Gastrocnemius medialis (tissue), 4 donors: ENCODE measurements around the gene MYO16. TPM values are rescaled to one million over a fixed set of nuclear protein-coding genes. Genes with fewer than 3 reads are reported as not detected.

ENCODE experiments used
- ATAC-seq, 2 donors: fragments of 150-250 bp; one replicate each; pipeline ENCODE4 v1.9.1; 2016
- DNase-seq, 2 donors: peaks; one replicate each; pipeline ENCODE4 v3.0.0-alpha.2; 2019
- H3K27ac ChIP-seq, 4 donors: fragments of 200-600 bp; sonication (generic); 1 replicate in 1 of 4; 2 replicates in 3 of 4; pipeline ENCODE4 v1.5.1; 2016 to 2018; ENCODE audit warnings: mild to moderate bottlenecking in 2 of 4, moderate library complexity in 1 of 4
- H3K27me3 ChIP-seq, 3 donors: fragments of 200-600 bp; sonication (generic) in 2 of 3; 1 replicate in 1 of 3; 2 replicates in 2 of 3; pipeline versions ENCODE4 v1.5.1 to v1.6.0; 2016 to 2019; ENCODE audit warnings: mild to moderate bottlenecking in 1 of 3, moderate library complexity in 1 of 3
- H3K36me3 ChIP-seq, 2 donors: fragments of 200-600 bp; sonication (generic) in 1 of 2; one replicate each; pipeline ENCODE4 v1.5.1; 2017 to 2018
- H3K4me1 ChIP-seq, 2 donors: fragments of 200-600 bp; sonication (generic) in 1 of 2; one replicate each; pipeline ENCODE4 v1.5.1; 2016 to 2017; ENCODE audit warnings: mild to moderate bottlenecking in 2 of 2
- H3K4me3 ChIP-seq, 4 donors: fragments of 200-600 bp; sonication (generic) in 3 of 4; 1 replicate in 1 of 4; 2 replicates in 3 of 4; pipeline ENCODE4 v1.5.1; 2016 to 2019; ENCODE audit warnings: mild to moderate bottlenecking in 2 of 4
- H3K9me3 ChIP-seq, 3 donors: fragments of 200-600 bp; sonication (generic) in 2 of 3; 1 replicate in 1 of 3; 2 replicates in 2 of 3; pipeline ENCODE4 v1.5.1; 2016 to 2019
- POLR2A ChIP-seq, 2 donors: fragments of 450-650 bp; IDR thresholded peaks; one replicate each; pipeline ENCODE4 v1.6.1; 2017; ENCODE audit warnings: antibody characterized with exemption in 2 of 2, mild to moderate bottlenecking in 2 of 2, moderate library complexity in 2 of 2
- in situ Hi-C, 4 donors: fragments of 200-750 bp; cut with MboI; loops; one replicate each; pipeline versions ENCODE4 v1.15.0 to v1.8.0; 2017; ENCODE audit warnings: low sequenced_read_pairs in 4 of 4
- intact Hi-C: fragments of 100-400 bp; cut with DNase I; formaldehyde crosslinking; loops from one replicate; pipeline ENCODE4 v1.15.1; 2023; ENCODE audit warnings: low total_unique reads
- total RNA-seq, 4 donors: library from RNA; depleted of rRNA; stranded (reverse); fragments of >200 nt; gene quantifications; one replicate each; pipeline versions ENCODE4 v1.1.0 to v1.2.3, GENCODE V29; 2016
- TF ChIP-seq, protein P1 (sequence below), 5 experiments: fragments of 450-650 bp in 3 of 5; fragments of 200-600 bp in 2 of 5; sonication (generic) in 2 of 5; IDR thresholded peaks in 4 of 5; conservative IDR thresholded peaks in 1 of 5; 1 replicate in 4 of 5; 2 replicates in 1 of 5; pipeline ENCODE4 v1.5.1; 2016 to 2019; ENCODE audit warnings: antibody characterized with exemption in 5 of 5, mild to moderate bottlenecking in 3 of 5, moderate library complexity in 3 of 5

The MYO16 gene
- total RNA-seq, 4 donors from 2014 or later, result 0.02 TPM; not detected in 3

DNA sequence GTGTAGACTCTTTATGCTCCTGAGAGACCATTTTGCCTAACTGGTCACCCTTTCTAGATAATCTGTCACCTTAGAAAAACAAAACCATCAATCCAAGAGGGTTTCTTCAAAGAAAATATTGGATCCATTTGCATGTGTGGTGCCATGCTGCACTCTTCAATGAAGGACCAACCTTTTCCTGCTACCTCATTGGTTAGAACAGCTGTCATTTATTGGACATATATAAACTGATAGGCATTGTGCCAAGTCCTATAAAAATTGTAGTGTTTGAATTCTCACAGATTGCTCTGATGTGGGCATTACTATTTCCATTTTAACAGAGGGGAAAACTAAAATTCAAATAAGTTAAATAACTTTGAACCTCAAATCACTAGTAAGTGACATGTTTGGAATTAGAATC lies 333.2 kb downstream of the MYO16 start:
- no peak overlapping the region for H3K27ac ChIP-seq
- no peaks in the 10 kb centered on the region for H3K36me3 ChIP-seq
- in situ Hi-C loops, result loop anchor here (10.0 to 25.0 kb wide), 4 partner anchors 825 to 1850 kb away; partner anchors contain the start of gene IRS2 (in 3 of the 4)
- intact Hi-C loops, result loop anchor here (5.0 kb wide), 2 partner anchors 830 to 1145 kb away; no protein-coding TSS in a partner anchor
- TF ChIP-seq POLR2A (IDR thresholded peaks at IDR 0.05), result no peak
- TF ChIP-seq, protein P1, sequence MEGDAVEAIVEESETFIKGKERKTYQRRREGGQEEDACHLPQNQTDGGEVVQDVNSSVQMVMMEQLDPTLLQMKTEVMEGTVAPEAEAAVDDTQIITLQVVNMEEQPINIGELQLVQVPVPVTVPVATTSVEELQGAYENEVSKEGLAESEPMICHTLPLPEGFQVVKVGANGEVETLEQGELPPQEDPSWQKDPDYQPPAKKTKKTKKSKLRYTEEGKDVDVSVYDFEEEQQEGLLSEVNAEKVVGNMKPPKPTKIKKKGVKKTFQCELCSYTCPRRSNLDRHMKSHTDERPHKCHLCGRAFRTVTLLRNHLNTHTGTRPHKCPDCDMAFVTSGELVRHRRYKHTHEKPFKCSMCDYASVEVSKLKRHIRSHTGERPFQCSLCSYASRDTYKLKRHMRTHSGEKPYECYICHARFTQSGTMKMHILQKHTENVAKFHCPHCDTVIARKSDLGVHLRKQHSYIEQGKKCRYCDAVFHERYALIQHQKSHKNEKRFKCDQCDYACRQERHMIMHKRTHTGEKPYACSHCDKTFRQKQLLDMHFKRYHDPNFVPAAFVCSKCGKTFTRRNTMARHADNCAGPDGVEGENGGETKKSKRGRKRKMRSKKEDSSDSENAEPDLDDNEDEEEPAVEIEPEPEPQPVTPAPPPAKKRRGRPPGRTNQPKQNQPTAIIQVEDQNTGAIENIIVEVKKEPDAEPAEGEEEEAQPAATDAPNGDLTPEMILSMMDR (IDR thresholded peaks at IDR 0.05 in 4 of 5, conservative IDR thresholded peaks at IDR 0.05 in 1 of 5), result no peak
- H3K4me3 ChIP-seq, result no peak overlapping the region
- no peaks in the 10 kb centered on the region for H3K27me3 ChIP-seq
- DNase-seq (no peak), ATAC-seq (no peak)
- no peaks in the 10 kb centered on the region for H3K9me3 ChIP-seq
- no peaks in the 10 kb centered on the region for H3K4me1 ChIP-seq

DNA sequence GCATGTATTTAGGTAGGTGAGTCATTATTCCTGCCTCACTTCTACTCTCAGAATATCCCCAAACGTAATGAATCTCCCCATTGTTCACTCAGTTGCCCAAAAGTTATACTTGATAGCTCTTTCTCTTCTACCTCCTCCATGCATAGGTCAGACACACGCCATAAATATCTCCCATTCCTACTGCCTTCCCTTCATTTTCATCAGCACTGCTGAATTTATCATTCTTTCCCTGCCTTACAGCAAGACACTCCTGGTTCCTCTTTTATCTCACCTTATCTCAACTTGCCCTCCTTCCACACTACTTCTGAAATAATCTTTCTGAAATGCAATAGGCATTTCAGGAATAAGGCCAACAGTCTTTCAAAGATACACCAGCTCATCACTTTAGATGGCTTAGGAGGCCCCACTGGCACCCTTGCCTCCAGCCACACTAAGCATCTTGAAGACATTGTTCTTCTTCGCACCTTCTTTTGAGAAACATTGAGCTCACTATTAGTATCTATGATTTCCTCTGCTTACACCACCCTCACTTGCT lies 333.9 kb downstream of the MYO16 start:
- intact Hi-C loops, result loop anchor here (5.0 kb wide), 2 partner anchors 829 to 1144 kb away; no protein-coding TSS in a partner anchor
- in situ Hi-C loops, result loop anchor here (10.0 to 25.0 kb wide), 4 partner anchors 824 to 1849 kb away; partner anchors contain the start of gene IRS2 (in 3 of the 4)
- DNase-seq (no peak), ATAC-seq (no peak)
- no peak overlapping the region for H3K4me3 ChIP-seq
- no peaks in the 10 kb centered on the region for H3K36me3 ChIP-seq
- H3K9me3 ChIP-seq, result no peaks in the 10 kb centered on the region
- no peak for TF ChIP-seq POLR2A (IDR thresholded peaks at IDR 0.05)
- TF ChIP-seq, protein P1 (IDR thresholded peaks at IDR 0.05 in 4 of 5, conservative IDR thresholded peaks at IDR 0.05 in 1 of 5), result no peak
- H3K27ac ChIP-seq, result no peak overlapping the region
- no peaks in the 10 kb centered on the region for H3K4me1 ChIP-seq
- no peaks in the 10 kb centered on the region for H3K27me3 ChIP-seq

DNA sequence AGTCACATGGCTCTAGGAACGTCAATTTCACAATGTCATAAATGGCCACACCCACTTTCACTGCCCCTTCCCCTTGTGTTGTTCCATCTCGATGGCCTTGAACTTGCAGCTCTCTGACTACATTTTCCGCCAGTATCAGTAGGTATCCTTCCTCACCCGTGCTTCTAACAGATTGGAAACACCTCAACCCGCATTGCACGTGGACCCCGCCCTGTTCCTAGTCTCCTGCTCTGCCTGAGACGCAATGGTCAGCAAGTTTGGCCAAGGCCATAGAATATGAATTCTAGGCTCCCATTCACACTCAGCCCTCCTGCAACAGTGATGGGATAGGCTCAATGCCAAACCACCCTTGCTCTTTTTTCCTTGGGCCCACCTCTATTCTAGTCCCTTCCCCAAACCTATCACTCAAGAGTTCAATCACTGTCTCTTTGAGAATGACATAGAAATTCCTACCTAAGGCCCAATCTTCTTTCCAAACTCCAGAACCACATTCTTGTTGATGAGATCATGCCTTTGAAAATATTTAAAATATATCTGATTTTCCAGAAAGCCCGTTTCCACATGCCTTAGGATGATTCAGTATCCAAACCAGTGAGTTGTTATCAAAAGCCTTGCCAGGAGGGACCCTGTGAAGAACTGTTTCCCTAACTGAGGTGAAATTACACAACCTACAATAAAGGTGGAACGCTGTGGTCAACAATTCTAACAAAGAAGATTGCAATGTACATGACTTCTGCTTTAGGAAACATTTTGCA lies 334.6 kb downstream of the MYO16 start:
- no peak for ATAC-seq
- no peak overlapping the region for H3K27ac ChIP-seq
- intact Hi-C loops, result loop anchor here (5.0 kb wide), 2 partner anchors 828 to 1143 kb away; no protein-coding TSS in a partner anchor

DNA sequence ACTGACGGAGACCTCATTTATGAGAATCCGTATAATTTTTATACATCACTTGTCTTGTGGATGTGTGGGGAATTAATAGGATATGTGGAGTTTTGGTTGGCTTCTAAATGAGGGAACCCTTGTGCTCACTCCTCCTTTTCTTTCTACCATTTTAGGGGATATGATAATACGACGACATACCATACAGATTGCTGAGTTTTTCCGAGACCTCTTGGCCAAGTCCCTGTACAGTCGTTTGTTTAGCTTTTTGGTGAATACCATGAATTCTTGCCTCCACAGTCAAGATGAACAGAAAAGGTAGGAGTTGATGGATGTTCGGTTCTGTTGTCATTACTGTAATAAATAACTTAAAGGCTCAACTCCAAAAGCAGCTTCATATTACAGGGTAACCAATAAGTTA lies 335.2 kb downstream of the MYO16 start:
- H3K4me1 ChIP-seq, result no peaks in the 10 kb centered on the region
- H3K36me3 ChIP-seq, result no peaks in the 10 kb centered on the region
- H3K9me3 ChIP-seq, result no peaks in the 10 kb centered on the region
- ATAC-seq, result no peak
- intact Hi-C loops, result loop anchor here (5.0 kb wide), 2 partner anchors 828 to 1143 kb away; no protein-coding TSS in a partner anchor
- in situ Hi-C loops, result loop anchor here (10.0 to 25.0 kb wide), 4 partner anchors 823 to 1848 kb away; partner anchors contain the start of gene IRS2 (in 3 of the 4)
- no peak for TF ChIP-seq POLR2A (IDR thresholded peaks at IDR 0.05)
- TF ChIP-seq, protein P1 (IDR thresholded peaks at IDR 0.05 in 4 of 5, conservative IDR thresholded peaks at IDR 0.05 in 1 of 5), result no peak
- H3K4me3 ChIP-seq, result no peak overlapping the region
- H3K27ac ChIP-seq, result no peak overlapping the region
- DNase-seq, result no peak
- no peaks in the 10 kb centered on the region for H3K27me3 ChIP-seq

More for the DNA sequence above, 334.6 kb downstream of the MYO16 start:
- Histone ChIP-seq H3K27me3 (no peaks in the 10 kb centered on the region), H3K4me3 (no peak overlapping the region), H3K4me1 (no peaks in the 10 kb centered on the region), H3K36me3 (no peaks in the 10 kb centered on the region), H3K9me3 (no peaks in the 10 kb centered on the region)
- in situ Hi-C loops, result loop anchor here (10.0 to 25.0 kb wide), 4 partner anchors 823 to 1848 kb away; partner anchors contain the start of gene IRS2 (in 3 of the 4)
- no peak for TF ChIP-seq POLR2A (IDR thresholded peaks at IDR 0.05)
- TF ChIP-seq, protein P1 (IDR thresholded peaks at IDR 0.05 in 4 of 5, conservative IDR thresholded peaks at IDR 0.05 in 1 of 5), result no peak
- DNase-seq, result no peak
